ENCODE results near the gene NDUFA11.

NDUFA11 gene

GRCh38 chr19:5929179-5929578 is 25.6 kb upstream of the NDUFA11 start:
- Histone ChIP-seq H4K20me1 (ENCODE audit: control insufficient read depth, insufficient read depth, low read depth, low read length) (no peaks in the 10 kb centered on the region), H3K79me2 (ENCODE audit: control insufficient read depth, low read length) (no peaks in the 10 kb centered on the region), H3K36me3 (ENCODE audit: control insufficient read depth, low read length) (peaks cover 91% of the 10 kb centered on the region), H3K27me3 (ENCODE audit: control insufficient read depth, low read length) (no peaks in the 10 kb centered on the region), H3K9me3 (ENCODE audit: control insufficient read depth, insufficient read depth, low read length) (no peaks in the 10 kb centered on the region), H3K4me1 (ENCODE audit: control insufficient read depth, low read length) (no peaks in the 10 kb centered on the region), H3K9me2 (replicated peaks; ENCODE audit: control insufficient read depth, low read length) (no peaks in the 10 kb centered on the region), H3K4me3 (ENCODE audit: low read length) (no peak overlapping the region), H3K27ac (ENCODE audit: low read depth, low read length) (no peak overlapping the region), H3K4me2 (ENCODE audit: low read length) (no peak overlapping the region), H3F3A (ENCODE audit: control insufficient read depth, insufficient read depth) (no peaks in the 10 kb centered on the region)
- TF ChIP-seq CTCF (IDR thresholded peaks at IDR 0.05; ENCODE audit: low read depth, low read length, poor library complexity, severe bottlenecking) (no peak), EZH2phosphoT487 (IDR thresholded peaks at IDR 0.05; ENCODE audit: borderline replicate concordance, low read length) (no peak)

GRCh38 chr19:5927441-5927821 is 23.8 kb upstream of the NDUFA11 start:
- Histone ChIP-seq H3K27me3 (ENCODE audit: control insufficient read depth, low read length) (no peaks in the 10 kb centered on the region), H3K4me3 (ENCODE audit: low read length) (no peak overlapping the region), H3K36me3 (ENCODE audit: control insufficient read depth, low read length) (peaks cover 88% of the 10 kb centered on the region), H3F3A (ENCODE audit: control insufficient read depth, insufficient read depth) (no peaks in the 10 kb centered on the region), H4K20me1 (ENCODE audit: control insufficient read depth, insufficient read depth, low read depth, low read length) (no peaks in the 10 kb centered on the region), H3K9me2 (replicated peaks; ENCODE audit: control insufficient read depth, low read length) (no peaks in the 10 kb centered on the region), H3K4me2 (ENCODE audit: low read length) (no peak overlapping the region), H3K27ac (ENCODE audit: low read depth, low read length) (no peak overlapping the region), H3K9me3 (ENCODE audit: control insufficient read depth, insufficient read depth, low read length) (no peaks in the 10 kb centered on the region), H3K79me2 (ENCODE audit: control insufficient read depth, low read length) (no peaks in the 10 kb centered on the region), H3K4me1 (ENCODE audit: control insufficient read depth, low read length) (no peaks in the 10 kb centered on the region)
- TF ChIP-seq EZH2phosphoT487 (IDR thresholded peaks at IDR 0.05; ENCODE audit: borderline replicate concordance, low read length) = no peak
- no peak for TF ChIP-seq CTCF (IDR thresholded peaks at IDR 0.05; ENCODE audit: low read depth, low read length, poor library complexity, severe bottlenecking)

GRCh38 chr19:5926641-5927440 is 23.3 kb upstream of the NDUFA11 start:
- TF ChIP-seq CTCF (IDR thresholded peaks at IDR 0.05; ENCODE audit: low read depth, low read length, poor library complexity, severe bottlenecking) (no peak), EZH2phosphoT487 (IDR thresholded peaks at IDR 0.05; ENCODE audit: borderline replicate concordance, low read length) (no peak)
- no peak overlapping the region for H3K4me3 ChIP-seq (ENCODE audit: low read length)
- H3K36me3 ChIP-seq (ENCODE audit: control insufficient read depth, low read length) = peaks cover 84% of the 10 kb centered on the region
- no peaks in the 10 kb centered on the region for H3K9me3 ChIP-seq (ENCODE audit: control insufficient read depth, insufficient read depth, low read length)
- no peaks in the 10 kb centered on the region for H4K20me1 ChIP-seq (ENCODE audit: control insufficient read depth, insufficient read depth, low read depth, low read length)
- no peaks in the 10 kb centered on the region for H3K9me2 ChIP-seq (replicated peaks; ENCODE audit: control insufficient read depth, low read length)
- H3K4me2 ChIP-seq (ENCODE audit: low read length) = no peak overlapping the region
- H3K27me3 ChIP-seq (ENCODE audit: control insufficient read depth, low read length) = no peaks in the 10 kb centered on the region
- H3K27ac ChIP-seq (ENCODE audit: low read depth, low read length) = no peak overlapping the region
- H3K79me2 ChIP-seq (ENCODE audit: control insufficient read depth, low read length) = no peaks in the 10 kb centered on the region
- no peaks in the 10 kb centered on the region for H3F3A ChIP-seq (ENCODE audit: control insufficient read depth, insufficient read depth)
- no peaks in the 10 kb centered on the region for H3K4me1 ChIP-seq (ENCODE audit: control insufficient read depth, low read length)

All from DOHH2 (cell line).